Kidney epithelial cell (primary cell): Measurements from ENCODE around the gene AGPAT4. TPM values are rescaled to one million over a fixed set of nuclear protein-coding genes. Genes with fewer than 3 reads are reported as not detected.
"Not testable (repeated sequence)": the region's sequence is repeated elsewhere in the genome, so short reads cannot be mapped to it uniquely, and the experiment has no call there.

Experiments
- DNase-seq: peaks from one replicate; pipeline ENCODE4 v3.0.0-alpha.2; 2010; ENCODE audit warnings: low read depth
- H3K27me3 ChIP-seq: 2 replicates; pipeline ENCODE4 v1.6.0; 2011; ENCODE audit warnings: low read length; ENCODE audit not compliant: control insufficient read depth, insufficient read depth
- H3K36me3 ChIP-seq: 2 replicates; pipeline ENCODE4 v1.5.1; 2011; ENCODE audit warnings: low read length; ENCODE audit not compliant: control insufficient read depth, insufficient read depth
- H3K4me3 ChIP-seq: 2 replicates; pipeline ENCODE4 v1.5.1; 2011; ENCODE audit warnings: low read depth, mild to moderate bottlenecking, control low read depth, low read length
- CTCF ChIP-seq: IDR thresholded peaks from 2 replicates; pipeline ENCODE4 v1.5.1; 2011; ENCODE audit warnings: mild to moderate bottlenecking, moderate library complexity, low read length, control low read depth, inconsistent platforms; ENCODE audit not compliant: insufficient read depth, poor library complexity, severe bottlenecking
- total RNA-seq: library from RNA; depleted of rRNA; stranded (reverse); fragments of >200 nt; gene quantifications from 2 replicates; pipeline ENCODE4 v1.2.3, GENCODE V29; 2015

AGPAT4 gene
- total RNA-seq, 1 donor from 2014 or later, result 9.6 TPM

GRCh38 chr6:161313940-161314509 is 40.2 kb upstream of the AGPAT4 start:
- TF ChIP-seq CTCF, result no peak
- Histone ChIP-seq H3K27me3 (no peaks in the 10 kb centered on the region), H3K4me3 (no peak overlapping the region), H3K36me3 (no peaks in the 10 kb centered on the region)
- no peak for DNase-seq

GRCh38 chr6:161313475-161313874 is 39.6 kb upstream of the AGPAT4 start:
- H3K36me3 ChIP-seq, H3K27me3 ChIP-seq, H3K4me3 ChIP-seq, DNase-seq: not testable (repeated sequence)

GRCh38 chr6:161309774-161310173 is 35.9 kb upstream of the AGPAT4 start:
- DNase-seq, H3K27me3 ChIP-seq, H3K36me3 ChIP-seq, H3K4me3 ChIP-seq: not testable (repeated sequence)

- Histone ChIP-seq H3K27me3 (no peaks in the 10 kb centered on the region), H3K36me3 (no peaks in the 10 kb centered on the region), H3K4me3 (no peak overlapping the region)
- TF ChIP-seq CTCF, result no peak
- DNase-seq, result no peak
These were observed 34.3 kb upstream of the AGPAT4 start for GRCh38 chr6:161308075-161308655.

GRCh38 chr6:161305860-161306259 is 32.0 kb upstream of the AGPAT4 start:
- Histone ChIP-seq H3K27me3 (no peaks in the 10 kb centered on the region), H3K36me3 (no peaks in the 10 kb centered on the region), H3K4me3 (no peak overlapping the region)
- TF ChIP-seq CTCF, result no peak
- no peak for DNase-seq

GRCh38 chr6:161303628-161304340 is 29.9 kb upstream of the AGPAT4 start:
- no peak for DNase-seq
- H3K36me3 ChIP-seq, result no peaks in the 10 kb centered on the region
- no peak overlapping the region for H3K4me3 ChIP-seq
- TF ChIP-seq CTCF, result no peak
- H3K27me3 ChIP-seq, result no peaks in the 10 kb centered on the region
